ENCODE data around the gene AKNAD1. TPM values are rescaled to one million over a fixed set of nuclear protein-coding genes. Genes with fewer than 3 reads are reported as not detected.

Gene AKNAD1
- total RNA-seq, 1 donor from 2014 or later, result 1.3 TPM

DNA sequence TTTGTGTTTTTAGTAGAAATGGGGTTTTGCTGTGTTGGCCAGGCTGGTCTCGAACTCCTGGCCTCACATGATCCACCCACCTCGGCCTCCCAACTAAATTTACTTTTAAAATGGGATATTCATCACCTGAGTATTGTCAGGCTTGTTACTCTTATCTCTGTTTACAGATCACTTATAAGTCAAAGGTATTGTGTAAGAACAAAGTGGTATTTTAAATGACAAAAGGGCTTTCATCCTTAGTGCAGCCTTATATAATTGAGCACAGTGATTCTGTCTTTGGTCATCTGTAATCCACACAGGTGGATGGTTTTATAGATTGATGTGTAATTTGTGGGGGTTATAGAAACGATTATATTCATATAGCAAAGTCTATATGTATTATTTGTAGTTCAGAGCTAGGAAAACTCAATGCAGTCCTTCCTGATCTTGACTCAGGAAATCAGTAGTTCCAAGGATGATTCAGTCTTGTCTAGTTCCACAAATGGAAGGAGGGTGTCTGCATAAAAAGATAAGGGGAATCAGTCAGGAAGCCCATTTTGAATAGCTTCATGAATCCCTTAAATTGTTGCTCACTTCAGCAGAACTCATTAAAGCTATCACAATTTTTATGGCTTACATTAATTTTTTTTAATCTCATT, 75.8 kb downstream of the AKNAD1 start:
- intact Hi-C loops (cut with DNase I), result no loop called here
- no peaks in the 10 kb centered on the region for H3K27me3 ChIP-seq (ENCODE audit: low read depth)
- DNase-seq (no peak), ATAC-seq (no peak)
- no peak overlapping the region for H3K27ac ChIP-seq
- peaks cover 13% of the 10 kb centered on the region for H3K9me3 ChIP-seq
- no peaks in the 10 kb centered on the region for H3K4me1 ChIP-seq
- H3K36me3 ChIP-seq, result peaks cover 98% of the 10 kb centered on the region
- TF ChIP-seq, protein P1, sequence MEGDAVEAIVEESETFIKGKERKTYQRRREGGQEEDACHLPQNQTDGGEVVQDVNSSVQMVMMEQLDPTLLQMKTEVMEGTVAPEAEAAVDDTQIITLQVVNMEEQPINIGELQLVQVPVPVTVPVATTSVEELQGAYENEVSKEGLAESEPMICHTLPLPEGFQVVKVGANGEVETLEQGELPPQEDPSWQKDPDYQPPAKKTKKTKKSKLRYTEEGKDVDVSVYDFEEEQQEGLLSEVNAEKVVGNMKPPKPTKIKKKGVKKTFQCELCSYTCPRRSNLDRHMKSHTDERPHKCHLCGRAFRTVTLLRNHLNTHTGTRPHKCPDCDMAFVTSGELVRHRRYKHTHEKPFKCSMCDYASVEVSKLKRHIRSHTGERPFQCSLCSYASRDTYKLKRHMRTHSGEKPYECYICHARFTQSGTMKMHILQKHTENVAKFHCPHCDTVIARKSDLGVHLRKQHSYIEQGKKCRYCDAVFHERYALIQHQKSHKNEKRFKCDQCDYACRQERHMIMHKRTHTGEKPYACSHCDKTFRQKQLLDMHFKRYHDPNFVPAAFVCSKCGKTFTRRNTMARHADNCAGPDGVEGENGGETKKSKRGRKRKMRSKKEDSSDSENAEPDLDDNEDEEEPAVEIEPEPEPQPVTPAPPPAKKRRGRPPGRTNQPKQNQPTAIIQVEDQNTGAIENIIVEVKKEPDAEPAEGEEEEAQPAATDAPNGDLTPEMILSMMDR (IDR thresholded peaks at IDR 0.05), result no peak
- no peak overlapping the region for H3K4me3 ChIP-seq

DNA sequence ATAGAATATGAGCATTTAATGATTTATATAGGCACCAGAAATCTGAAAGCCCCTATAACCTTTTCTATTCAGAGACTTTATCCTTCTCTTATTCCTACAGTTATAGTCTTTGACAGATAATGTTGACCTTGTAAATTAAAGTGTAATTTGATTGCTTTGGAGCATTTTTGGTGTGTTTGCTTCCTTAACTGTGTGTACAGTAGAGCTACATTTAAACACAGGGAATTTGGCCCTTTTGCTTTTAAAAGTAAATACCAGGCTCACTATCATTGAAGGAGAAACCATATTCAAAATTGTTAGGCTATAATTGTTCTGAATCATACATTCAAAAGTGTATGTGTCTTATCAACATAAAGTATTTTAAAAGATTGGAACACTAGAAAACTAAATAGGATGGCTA, 77.4 kb downstream of the AKNAD1 start:
- Histone ChIP-seq H3K9me3 (no peaks in the 10 kb centered on the region), H3K4me1 (no peaks in the 10 kb centered on the region), H3K4me3 (no peak overlapping the region), H3K27ac (no peak overlapping the region), H3K36me3 (peaks cover 96% of the 10 kb centered on the region), H3K27me3 (ENCODE audit: low read depth) (no peaks in the 10 kb centered on the region)
- ATAC-seq (no peak), DNase-seq (no peak)
- intact Hi-C loops (cut with DNase I), result no loop called here
- TF ChIP-seq, protein P1 (IDR thresholded peaks at IDR 0.05), result no peak

DNA sequence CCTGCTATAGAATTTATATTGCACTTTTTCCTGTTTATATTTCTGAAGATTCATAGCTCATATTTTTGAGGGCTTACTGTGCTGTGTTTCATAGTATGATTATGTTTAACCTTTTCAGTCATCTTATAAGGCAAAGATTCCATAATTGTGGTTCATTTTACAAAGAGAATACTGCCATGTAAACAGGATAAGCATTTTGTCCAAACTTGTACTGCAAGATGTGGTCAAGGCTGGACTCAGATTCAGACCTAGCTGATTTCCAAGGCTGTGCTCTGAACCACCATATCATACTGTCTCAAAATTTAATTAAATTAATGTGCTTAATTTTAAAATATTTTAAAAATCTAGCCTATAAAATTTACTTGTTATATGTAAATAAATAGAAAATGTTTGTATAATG, 79.1 kb downstream of the AKNAD1 start:
- no peak overlapping the region for H3K4me3 ChIP-seq
- TF ChIP-seq, protein P1 (IDR thresholded peaks at IDR 0.05), result no peak
- H3K9me3 ChIP-seq, result no peaks in the 10 kb centered on the region
- intact Hi-C loops (cut with DNase I), result no loop called here
- H3K4me1 ChIP-seq, result no peaks in the 10 kb centered on the region
- H3K36me3 ChIP-seq, result peaks cover 93% of the 10 kb centered on the region
- ATAC-seq, result no peak
- H3K27ac ChIP-seq, result no peak overlapping the region
- no peak for DNase-seq
- H3K27me3 ChIP-seq (ENCODE audit: low read depth), result no peaks in the 10 kb centered on the region

DNA sequence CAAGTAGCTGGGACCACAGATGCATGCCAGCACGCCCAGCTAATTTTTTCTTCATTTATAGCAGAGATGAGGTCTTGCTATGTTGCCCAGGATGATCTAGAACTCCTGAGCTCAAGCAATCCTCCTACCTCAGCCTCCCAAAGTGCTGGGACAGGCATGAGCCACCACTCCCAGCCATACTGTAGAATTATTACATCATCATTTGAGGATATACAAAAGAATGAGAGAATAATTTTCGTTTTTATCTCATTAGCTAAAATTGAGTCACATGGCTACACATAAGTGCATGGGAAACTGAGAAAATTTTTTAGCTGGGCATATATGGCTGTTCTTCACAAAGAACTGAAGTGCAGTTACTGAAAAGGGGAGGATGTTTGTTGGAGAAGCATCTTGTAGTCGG, 89.2 kb downstream of the AKNAD1 start:
- H3K9me3 ChIP-seq, result no peaks in the 10 kb centered on the region
- no peaks in the 10 kb centered on the region for H3K27me3 ChIP-seq (ENCODE audit: low read depth)
- intact Hi-C loops (cut with DNase I), result no loop called here
- no peaks in the 10 kb centered on the region for H3K4me1 ChIP-seq
- TF ChIP-seq, protein P1 (IDR thresholded peaks at IDR 0.05), result no peak
- ATAC-seq, result no peak
- peaks cover 70% of the 10 kb centered on the region for H3K36me3 ChIP-seq
- no peak for DNase-seq
- H3K4me3 ChIP-seq, result no peak overlapping the region
- no peak overlapping the region for H3K27ac ChIP-seq

DNA sequence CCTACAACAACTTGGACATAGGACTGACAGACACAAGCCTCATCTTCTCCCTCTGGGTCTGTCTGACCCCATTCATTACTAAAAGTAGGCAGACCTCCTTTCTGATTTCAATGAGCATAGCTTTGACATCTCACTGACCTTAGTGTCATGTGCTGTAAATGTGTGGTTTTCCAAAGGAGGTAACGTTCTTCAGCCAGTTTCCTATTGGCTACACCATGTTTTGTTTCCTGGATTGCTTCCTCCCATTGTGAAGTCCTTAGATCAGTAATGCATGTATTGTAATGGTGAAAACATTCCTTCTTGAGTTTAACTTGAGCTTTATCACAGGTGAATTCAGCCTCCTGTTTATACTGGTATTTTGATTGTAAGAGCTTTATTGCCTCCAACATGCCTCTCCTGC, 89.8 kb downstream of the AKNAD1 start:
- DNase-seq (no peak), ATAC-seq (no peak)
- Histone ChIP-seq H3K4me3 (no peak overlapping the region), H3K9me3 (no peaks in the 10 kb centered on the region), H3K4me1 (no peaks in the 10 kb centered on the region), H3K27ac (no peak overlapping the region), H3K36me3 (peaks cover 73% of the 10 kb centered on the region), H3K27me3 (ENCODE audit: low read depth) (no peaks in the 10 kb centered on the region)
- intact Hi-C loops (cut with DNase I), result no loop called here
- TF ChIP-seq, protein P1 (IDR thresholded peaks at IDR 0.05), result no peak

Other genes with a start within 250 kb of the AKNAD1 start
- gene HENMT1, start 196.0 kb downstream of the AKNAD1 start, total RNA-seq, result 6.5 TPM
- 41.0 TPM for gene PRPF38B, start 164.8 kb downstream of the AKNAD1 start, total RNA-seq
- gene FNDC7, start 144.2 kb downstream of the AKNAD1 start, total RNA-seq, result not detected
- gene STXBP3, start 110.4 kb downstream of the AKNAD1 start, total RNA-seq, result 54.4 TPM
- gene GPSM2, start 19.9 kb upstream of the AKNAD1 start, total RNA-seq, result 16.5 TPM
- 32.1 TPM for gene CLCC1, start 106.4 kb upstream of the AKNAD1 start, total RNA-seq
- 14.3 TPM for gene WDR47, start 185.0 kb upstream of the AKNAD1 start, total RNA-seq
- 38.8 TPM for gene TAF13, start 218.9 kb upstream of the AKNAD1 start, total RNA-seq
- 45.9 TPM for gene TMEM167B, start 233.7 kb upstream of the AKNAD1 start, total RNA-seq

Measured in lower lobe of right lung (tissue), 2 donors.